Effector CD8-positive, alpha-beta T cell (primary cell): ENCODE data around the gene CAPN10.

Experiments
- DNase-seq: peaks from one replicate; lab custom pipeline; 2025; lab: John Stamatoyannopoulos, UW

The CAPN10 gene

GRCh38 chr2:240624011-240624949 lies 37.7 kb downstream of the CAPN10 start:
- DNase-seq = no peak

- DNase-seq = peak; percentile 58
These were observed 38.6 kb downstream of the CAPN10 start, which contains the start of gene GPR35 for GRCh38 chr2:240624950-240625621. GPR35 (plus strand) TSS chr2:240625480; CDS start chr2:240629953, 4,473 bp downstream.

GRCh38 chr2:240626531-240627300 lies 40.2 kb downstream of the CAPN10 start:
- DNase-seq = no peak

- no peak for DNase-seq
These were observed 41.4 kb downstream of the CAPN10 start for GRCh38 chr2:240627736-240628506.

- DNase-seq = no peak
These were observed 41.9 kb downstream of the CAPN10 start for GRCh38 chr2:240628507-240628807.

GRCh38 chr2:240628808-240629618 lies 42.5 kb downstream of the CAPN10 start:
- DNase-seq = no peak

- no peak for DNase-seq
These were observed 43.1 kb downstream of the CAPN10 start for GRCh38 chr2:240629619-240629967.

GRCh38 chr2:240629968-240630770 lies 43.6 kb downstream of the CAPN10 start:
- DNase-seq = no peak

- no peak for DNase-seq
These were observed 44.4 kb downstream of the CAPN10 start for GRCh38 chr2:240630771-240631547.

GRCh38 chr2:240631548-240632305 lies 45.2 kb downstream of the CAPN10 start:
- DNase-seq = no peak

- DNase-seq = no peak
These were observed 45.8 kb downstream of the CAPN10 start for GRCh38 chr2:240632306-240632721.

GRCh38 chr2:240635121-240635997 lies 48.8 kb downstream of the CAPN10 start:
- no peak for DNase-seq

GRCh38 chr2:240635998-240636547 lies 49.5 kb downstream of the CAPN10 start:
- no peak for DNase-seq

GRCh38 chr2:240636563-240637115 lies 50.1 kb downstream of the CAPN10 start:
- no peak for DNase-seq

GRCh38 chr2:240637116-240637900 lies 50.8 kb downstream of the CAPN10 start:
- no peak for DNase-seq

- DNase-seq = no peak
These were observed 51.4 kb downstream of the CAPN10 start for GRCh38 chr2:240637901-240638345.
